GM19035 (cell line): ENCODE results near the gene SNCAIP.

ENCODE experiments used
- ATAC-seq: cut with Tn5 transposase; IDR thresholded peaks from one replicate; pipeline ENCODE4 v1.9.1; 2021; ENCODE audit not compliant: unreplicated experiment

Gene SNCAIP

DNA sequence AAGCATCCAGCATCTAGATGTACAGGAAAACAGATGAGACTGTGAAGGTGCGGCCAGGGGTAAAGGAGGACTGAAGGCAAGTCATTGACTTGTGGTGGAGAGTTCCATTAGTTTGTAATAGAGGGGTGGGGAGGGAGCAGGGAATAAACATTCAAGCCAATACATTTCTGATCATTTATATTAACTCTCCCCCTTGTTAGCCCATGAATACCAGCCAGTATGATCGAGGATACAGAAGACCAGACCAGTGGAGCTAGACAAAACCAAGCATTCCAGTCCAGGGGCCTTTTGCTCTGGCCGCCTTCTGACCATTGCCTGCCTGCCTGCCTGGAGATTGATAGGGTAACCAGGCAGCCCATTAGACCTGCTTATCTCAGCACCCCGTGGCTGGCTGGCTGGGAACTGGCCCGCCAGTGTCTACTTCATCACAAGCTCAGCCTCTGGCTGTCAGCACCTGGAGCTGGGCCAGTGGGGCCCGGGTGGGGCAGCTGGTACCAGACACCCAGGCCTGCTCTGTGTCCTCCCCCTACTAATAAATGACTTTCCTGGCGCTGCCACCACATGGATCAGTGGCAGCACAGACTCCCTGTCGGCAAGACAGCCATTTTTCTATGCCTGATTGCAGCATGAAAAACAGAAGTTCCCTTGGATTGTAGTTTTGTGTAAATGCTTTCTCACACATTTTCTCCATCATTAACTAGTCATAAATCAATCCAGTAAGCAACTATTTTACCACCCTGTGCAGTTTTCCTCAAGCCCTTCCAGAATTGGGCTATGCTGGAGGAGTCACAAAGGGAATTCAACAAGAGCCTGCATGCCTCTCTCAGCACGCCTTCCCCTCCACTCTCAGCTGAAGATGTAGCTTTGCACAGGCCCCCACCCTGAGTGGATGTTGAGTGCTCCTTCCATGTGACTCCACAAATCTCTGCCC lies 181.3 kb downstream of the SNCAIP start:
- ATAC-seq: no peak

DNA sequence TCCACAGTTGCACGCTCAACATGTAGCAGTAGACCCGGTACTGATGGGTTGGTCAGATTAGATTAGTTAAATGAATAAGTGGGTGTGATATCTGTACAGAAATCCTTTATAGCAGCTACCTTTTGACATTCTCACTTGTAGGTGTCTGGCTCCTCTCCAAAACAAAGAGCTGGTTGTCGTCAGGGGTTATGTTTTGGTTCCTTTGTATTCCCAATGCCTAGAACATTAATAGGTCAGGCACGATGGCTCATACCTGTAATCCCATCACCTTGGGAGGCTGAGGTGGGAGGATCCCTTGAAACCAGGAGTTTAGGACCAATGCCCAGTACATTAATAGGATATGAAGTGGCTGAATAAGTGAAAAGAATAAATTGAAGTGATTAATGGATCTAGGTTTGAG lies 182.1 kb downstream of the SNCAIP start:
- no peak for ATAC-seq

DNA sequence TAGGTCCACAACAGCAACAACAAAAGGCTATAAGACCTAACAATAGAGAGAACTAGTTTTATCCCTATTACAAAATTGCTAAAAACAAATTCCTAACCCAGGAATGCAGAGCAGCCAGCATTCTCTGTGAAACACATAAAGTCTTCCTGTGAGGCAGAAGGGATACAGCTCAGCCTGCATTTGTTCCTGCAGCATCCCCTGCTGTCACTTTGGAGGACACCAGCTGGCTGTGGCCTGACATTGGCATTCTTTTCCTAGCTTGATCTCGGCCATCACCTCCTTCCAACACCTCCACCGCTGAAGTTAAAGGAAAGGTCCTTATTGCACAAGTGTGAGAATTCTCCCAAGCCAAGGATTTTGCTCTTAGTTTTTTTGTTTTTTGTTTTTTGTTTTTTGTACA lies 186.1 kb downstream of the SNCAIP start:
- no peak for ATAC-seq

DNA sequence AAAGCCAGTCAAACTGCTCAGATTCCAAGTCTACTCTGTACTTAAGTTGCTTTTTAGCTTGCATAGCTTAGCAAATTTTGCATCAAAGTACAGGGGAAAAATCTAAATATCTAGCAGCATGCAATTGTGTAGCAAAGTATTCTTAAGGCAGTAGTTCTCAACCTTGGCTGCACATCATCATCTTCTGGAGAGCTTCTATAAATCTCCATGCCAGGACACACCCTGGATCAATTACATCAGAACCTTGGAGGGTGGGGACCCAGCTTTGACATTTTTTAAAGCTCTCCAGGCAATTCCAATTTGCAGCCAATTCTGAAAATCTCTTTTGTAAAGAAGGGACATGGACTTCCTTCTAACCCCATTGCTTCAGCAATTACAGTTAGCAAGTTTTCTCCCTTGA lies 187.5 kb downstream of the SNCAIP start:
- ATAC-seq: no peak

DNA sequence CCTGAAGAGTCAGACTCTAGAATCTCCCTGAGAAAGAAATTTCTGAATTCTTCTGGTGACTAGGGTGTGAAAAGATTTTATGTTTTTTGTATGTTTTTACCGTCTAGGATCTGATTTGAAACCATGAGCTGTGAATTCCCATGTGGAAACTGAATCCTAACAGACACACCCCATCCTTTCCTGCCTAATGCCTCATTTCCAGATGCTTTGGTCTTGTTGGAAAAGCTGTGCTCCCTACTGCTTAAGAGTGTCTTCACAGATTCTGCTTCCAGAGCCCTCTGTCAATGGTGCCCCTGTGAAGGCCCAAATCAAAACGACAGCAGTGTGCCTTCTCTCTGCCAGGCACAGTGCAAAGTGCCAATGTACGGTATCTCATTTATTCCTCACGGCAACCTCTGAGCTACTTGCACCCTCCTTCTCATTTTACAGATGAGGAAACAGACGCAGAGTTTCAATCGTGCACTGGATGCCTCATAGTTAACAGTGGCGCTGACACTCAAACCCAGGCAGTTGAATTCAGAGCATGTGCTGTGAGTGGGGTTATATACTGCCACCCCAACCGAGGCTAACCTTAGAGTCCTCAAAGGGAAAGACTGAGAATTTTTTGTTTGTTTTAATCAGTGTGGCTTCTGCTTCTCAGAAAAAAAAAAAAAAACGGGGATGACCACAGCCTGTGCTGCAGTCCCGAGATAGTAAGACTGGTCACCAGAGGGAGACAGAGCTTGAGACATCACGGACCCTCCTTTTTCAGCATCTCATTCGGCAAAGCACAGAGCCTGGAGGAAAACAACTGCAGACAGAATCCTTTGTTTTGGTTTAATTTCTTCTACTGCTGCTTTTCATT lies 188.4 kb downstream of the SNCAIP start:
- ATAC-seq: no peak

- ATAC-seq: no peak
Observed at GRCh38 chr5:122501089-122501435, 189.0 kb downstream of the SNCAIP start.

- ATAC-seq: no peak
Observed at GRCh38 chr5:122507045-122507444, 195.0 kb downstream of the SNCAIP start.

GRCh38 chr5:122507581-122507980 lies 195.5 kb downstream of the SNCAIP start:
- ATAC-seq: no peak

DNA sequence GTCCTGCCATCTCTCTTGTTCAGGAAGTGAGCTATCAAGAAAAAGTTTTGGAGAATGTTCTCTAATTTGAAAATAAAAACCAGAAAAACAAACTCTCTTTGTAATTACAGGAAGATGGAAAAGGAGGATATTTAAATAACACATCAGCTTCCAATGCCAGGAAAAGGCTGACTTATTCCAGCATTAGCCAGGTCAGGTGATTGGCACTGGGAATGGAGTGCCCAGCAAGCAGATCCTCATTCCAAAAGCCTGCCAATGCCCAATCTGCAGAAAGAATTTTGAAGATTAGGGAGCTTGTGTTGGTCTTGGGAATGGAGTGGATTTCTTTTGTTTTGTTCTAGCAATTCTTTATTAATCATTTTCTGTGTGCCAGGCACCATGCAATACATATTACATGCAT lies 196.6 kb downstream of the SNCAIP start:
- ATAC-seq: no peak
